ENCODE measurements around the gene SCNN1B. TPM values are rescaled to one million over a fixed set of nuclear protein-coding genes. Genes with fewer than 3 reads are reported as not detected.

The SCNN1B gene
- total RNA-seq, 2 donors from 2014 or later: 0.16 to 0.26 TPM

GRCh38 chr16:23354246-23354645, 52.1 kb downstream of the SCNN1B start:
- Histone ChIP-seq H3K27me3 (no peaks in the 10 kb centered on the region), H3K36me3 (no peaks in the 10 kb centered on the region), H3K4me1 (no peaks in the 10 kb centered on the region), H3K27ac (no peak overlapping the region), H3K9me3 (no peaks in the 10 kb centered on the region), H3K4me3 (no peak overlapping the region)
- DNase-seq (ENCODE audit: low spot score): no peak
- TF ChIP-seq CTCF (IDR thresholded peaks at IDR 0.05): no peak

GRCh38 chr16:23355106-23355670, 53.1 kb downstream of the SCNN1B start:
- Histone ChIP-seq H3K27ac (no peak overlapping the region), H3K4me3 (no peak overlapping the region), H3K27me3 (no peaks in the 10 kb centered on the region), H3K36me3 (no peaks in the 10 kb centered on the region), H3K4me1 (no peaks in the 10 kb centered on the region), H3K9me3 (no peaks in the 10 kb centered on the region)
- DNase-seq (ENCODE audit: low spot score): no peak
- TF ChIP-seq CTCF (IDR thresholded peaks at IDR 0.05): no peak

- Histone ChIP-seq H3K4me3 (no peak overlapping the region), H3K9me3 (no peaks in the 10 kb centered on the region), H3K4me1 (no peaks in the 10 kb centered on the region), H3K36me3 (no peaks in the 10 kb centered on the region), H3K27ac (no peak overlapping the region), H3K27me3 (no peaks in the 10 kb centered on the region)
- TF ChIP-seq CTCF (IDR thresholded peaks at IDR 0.05): no peak
- no peak for DNase-seq (ENCODE audit: low spot score)
Observed at GRCh38 chr16:23356941-23357340, 54.8 kb downstream of the SCNN1B start.

GRCh38 chr16:23357761-23358290, 55.7 kb downstream of the SCNN1B start:
- TF ChIP-seq CTCF (IDR thresholded peaks at IDR 0.05): no peak

GRCh38 chr16:23359092-23359760, 57.1 kb downstream of the SCNN1B start:
- no peaks in the 10 kb centered on the region for H3K27me3 ChIP-seq
- DNase-seq (ENCODE audit: low spot score): no peak
- TF ChIP-seq CTCF (IDR thresholded peaks at IDR 0.05): no peak
- H3K9me3 ChIP-seq: no peaks in the 10 kb centered on the region
- H3K27ac ChIP-seq: no peak overlapping the region
- no peaks in the 10 kb centered on the region for H3K36me3 ChIP-seq
- no peak overlapping the region for H3K4me3 ChIP-seq
- peaks cover 0 to 6% of the 10 kb centered on the region in 2 donors for H3K4me1 ChIP-seq

More at GRCh38 chr16:23357761-23358290, 55.7 kb downstream of the SCNN1B start:
- H3K27me3 ChIP-seq: no peaks in the 10 kb centered on the region
- H3K4me3 ChIP-seq: no peak overlapping the region
- no peaks in the 10 kb centered on the region for H3K9me3 ChIP-seq
- no peak overlapping the region for H3K27ac ChIP-seq
- H3K4me1 ChIP-seq: peaks cover 0 to 5% of the 10 kb centered on the region in 2 donors
- no peak for DNase-seq (ENCODE audit: low spot score)
- no peaks in the 10 kb centered on the region for H3K36me3 ChIP-seq

All from right atrium auricular region (tissue), 2 donors.